Measurements from ENCODE around the gene DMPK. TPM values are rescaled to one million over a fixed set of nuclear protein-coding genes. Genes with fewer than 3 reads are reported as not detected.

DMPK gene
- total RNA-seq, 1 donor from 2014 or later = 50.1 TPM

GRCh38 chr19:45768984-45769782 is 13.1 kb downstream of the DMPK start, which contains the start of gene SIX5:
TSS of gene SIX5 (minus strand) at chr19:45769252. CDS start at chr19:45768844, 408 bp downstream.
- H3K27ac ChIP-seq = peak within 1 kb of the TSS; percentile 92
- intact Hi-C loops (cut with DNase I) = no loop called here
- DNase-seq (peak; percentile 98), ATAC-seq (peak; percentile 78)
- H3K4me3 ChIP-seq = peak within 1 kb of the TSS; percentile 69
- TF ChIP-seq CTCF (IDR thresholded peaks at IDR 0.05) = no peak
- H3K9me3 ChIP-seq = no peaks in the 10 kb centered on the region
- H3K36me3 ChIP-seq = no peaks in the 10 kb centered on the region
- H3K4me1 ChIP-seq = peaks cover 31% of the 10 kb centered on the region
- no peaks in the 10 kb centered on the region for H3K27me3 ChIP-seq

- H3K27ac ChIP-seq = peak overlapping the region; percentile 92
- ATAC-seq (no peak), DNase-seq (no peak)
- peaks cover 31% of the 10 kb centered on the region for H3K4me1 ChIP-seq
- H3K36me3 ChIP-seq = no peaks in the 10 kb centered on the region
- no peaks in the 10 kb centered on the region for H3K27me3 ChIP-seq
- H3K4me3 ChIP-seq = peak overlapping the region; percentile 69
- intact Hi-C loops (cut with DNase I) = no loop called here
- TF ChIP-seq CTCF (IDR thresholded peaks at IDR 0.05) = no peak
- no peaks in the 10 kb centered on the region for H3K9me3 ChIP-seq
Observed at GRCh38 chr19:45768655-45768983, 13.7 kb downstream of the DMPK start.

DNA sequence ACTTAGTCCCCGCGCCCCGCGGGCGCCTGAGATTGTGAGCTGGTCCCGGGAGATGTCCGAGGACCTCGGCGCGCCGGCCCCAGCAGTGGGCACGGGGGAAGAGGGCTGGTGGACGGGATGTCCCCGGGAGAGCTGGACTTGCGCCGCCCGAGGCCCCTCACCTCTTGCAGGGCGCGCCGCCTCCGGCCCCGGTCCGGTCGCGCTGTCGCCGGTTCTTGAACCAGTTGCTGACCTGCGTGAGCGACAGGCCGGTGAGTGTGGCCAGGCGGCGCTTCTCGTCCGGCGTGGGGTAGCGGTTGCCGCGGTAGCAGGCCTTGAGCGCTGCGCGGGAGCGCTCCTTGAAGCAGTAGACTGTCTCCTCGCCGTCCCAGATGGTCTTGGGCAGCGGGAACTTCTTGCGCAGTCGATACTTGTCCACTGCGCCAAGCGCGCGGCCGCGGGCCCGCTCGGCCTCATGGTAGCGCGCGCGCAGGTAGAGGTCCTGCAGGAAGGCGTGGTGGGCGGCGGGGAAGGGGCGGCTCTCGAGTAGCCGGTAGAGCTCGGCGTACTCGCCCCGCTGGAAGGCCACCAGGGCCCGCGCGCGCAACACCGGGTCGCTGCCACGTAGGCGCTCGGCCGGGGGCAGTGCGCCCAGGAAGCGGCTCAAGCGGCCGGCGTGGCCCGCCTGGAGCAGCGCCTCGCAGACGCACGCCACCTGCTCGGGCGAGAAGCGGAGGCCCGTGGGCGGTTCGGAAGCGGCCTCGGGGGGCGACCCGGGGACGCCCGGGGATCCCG is 14.2 kb downstream of the DMPK start:
- peak; percentile 0 for ATAC-seq
- Histone ChIP-seq H3K36me3 (no peaks in the 10 kb centered on the region), H3K27ac (peak overlapping the region; percentile 92), H3K27me3 (no peaks in the 10 kb centered on the region), H3K4me3 (peak overlapping the region; percentile 69), H3K4me1 (peaks cover 31% of the 10 kb centered on the region), H3K9me3 (no peaks in the 10 kb centered on the region)
- TF ChIP-seq CTCF (IDR thresholded peaks at IDR 0.05) = no peak
- peak; percentile 87 for DNase-seq
- intact Hi-C loops (cut with DNase I) = no loop called here

GRCh38 chr19:45767410-45767880 is 14.8 kb downstream of the DMPK start:
- DNase-seq = peak; percentile 87
- TF ChIP-seq CTCF (IDR thresholded peaks at IDR 0.05) = no peak
- intact Hi-C loops (cut with DNase I) = no loop called here
- peaks cover 31% of the 10 kb centered on the region for H3K4me1 ChIP-seq
- H3K27me3 ChIP-seq = no peaks in the 10 kb centered on the region
- ATAC-seq = peak; percentile 0
- H3K27ac ChIP-seq = peak overlapping the region; percentile 92
- H3K36me3 ChIP-seq = no peaks in the 10 kb centered on the region
- peak overlapping the region; percentile 69 for H3K4me3 ChIP-seq
- no peaks in the 10 kb centered on the region for H3K9me3 ChIP-seq

- Histone ChIP-seq H3K4me3 (peak overlapping the region; percentile 69), H3K4me1 (peaks cover 31% of the 10 kb centered on the region), H3K27ac (peak overlapping the region; percentile 92), H3K27me3 (no peaks in the 10 kb centered on the region), H3K36me3 (no peaks in the 10 kb centered on the region), H3K9me3 (no peaks in the 10 kb centered on the region)
- intact Hi-C loops (cut with DNase I) = no loop called here
- DNase-seq (no peak), ATAC-seq (no peak)
- TF ChIP-seq CTCF (IDR thresholded peaks at IDR 0.05) = no peak
Observed at GRCh38 chr19:45766869-45767346, 15.4 kb downstream of the DMPK start.

Data from upper lobe of right lung (tissue), 1 donor.